DMS53 (cell line): ENCODE data around the gene AIRE.

Experiments
- DNase-seq: peaks from one replicate; lab custom pipeline; 2025; lab: John Stamatoyannopoulos, UW

AIRE gene

GRCh38 chr21:44324106-44324853 lies 38.6 kb downstream of the AIRE start:
- DNase-seq: no peak

GRCh38 chr21:44324854-44325107 lies 39.1 kb downstream of the AIRE start:
- DNase-seq: no peak

- DNase-seq: no peak
Observed at GRCh38 chr21:44325386-44326271, 40.0 kb downstream of the AIRE start.

GRCh38 chr21:44326272-44326647 lies 40.6 kb downstream of the AIRE start:
- no peak for DNase-seq

GRCh38 chr21:44326716-44327602 lies 41.3 kb downstream of the AIRE start:
- no peak for DNase-seq

GRCh38 chr21:44327603-44327974 lies 41.9 kb downstream of the AIRE start:
- DNase-seq: no peak

- DNase-seq: no peak
Observed at GRCh38 chr21:44328242-44328895, 42.7 kb downstream of the AIRE start.

- DNase-seq: peak; percentile 72
Observed at GRCh38 chr21:44329086-44329889, 43.6 kb downstream of the AIRE start.

GRCh38 chr21:44329971-44330681 lies 44.5 kb downstream of the AIRE start:
- no peak for DNase-seq

- DNase-seq: no peak
Observed at GRCh38 chr21:44330698-44331097, 45.0 kb downstream of the AIRE start.

- no peak for DNase-seq
Observed at GRCh38 chr21:44331209-44331608, 45.5 kb downstream of the AIRE start.

GRCh38 chr21:44331650-44332307 lies 46.1 kb downstream of the AIRE start:
- DNase-seq: peak; percentile 23

GRCh38 chr21:44332383-44332782 lies 46.7 kb downstream of the AIRE start:
- DNase-seq: no peak

- no peak for DNase-seq
Observed at GRCh38 chr21:44332965-44333364, 47.3 kb downstream of the AIRE start.

- DNase-seq: no peak
Observed at GRCh38 chr21:44333509-44334328, 48.0 kb downstream of the AIRE start.

GRCh38 chr21:44334329-44335030 lies 48.8 kb downstream of the AIRE start:
- DNase-seq: peak; percentile 87

- no peak for DNase-seq
Observed at GRCh38 chr21:44335266-44336059, 49.8 kb downstream of the AIRE start.

- no peak for DNase-seq
Observed at GRCh38 chr21:44337449-44337848, 51.8 kb downstream of the AIRE start.
